ENCODE data around the gene LBHD2.

LBHD2 gene

GRCh38 chr14:103091883-103092222 is 7.8 kb downstream of the LBHD2 start:
- no peak for DNase-seq

- no peak for DNase-seq
Measured at GRCh38 chr14:103093856-103094405, 9.9 kb downstream of the LBHD2 start.

GRCh38 chr14:103094406-103095209 is 10.6 kb downstream of the LBHD2 start, which contains the start of gene EXOC3L4:
Gene EXOC3L4 (plus strand): TSS chr14:103094725. CDS start chr14:103100220, 5,495 bp downstream.
- DNase-seq = no peak

- no peak for DNase-seq
Measured at GRCh38 chr14:103095210-103095778, 11.3 kb downstream of the LBHD2 start.

- no peak for DNase-seq
Measured at GRCh38 chr14:103096387-103096786, 12.4 kb downstream of the LBHD2 start.

GRCh38 chr14:103097244-103097993 is 13.4 kb downstream of the LBHD2 start:
- no peak for DNase-seq

GRCh38 chr14:103097994-103098957 is 14.3 kb downstream of the LBHD2 start:
- DNase-seq = no peak

GRCh38 chr14:103099081-103099732 is 15.2 kb downstream of the LBHD2 start:
- DNase-seq = no peak

GRCh38 chr14:103099733-103100280 is 15.8 kb downstream of the LBHD2 start:
- no peak for DNase-seq

GRCh38 chr14:103100281-103101121 is 16.5 kb downstream of the LBHD2 start:
- DNase-seq = no peak

GRCh38 chr14:103101257-103101962 is 17.4 kb downstream of the LBHD2 start:
- DNase-seq = no peak

GRCh38 chr14:103101963-103102688 is 18.1 kb downstream of the LBHD2 start:
- DNase-seq = no peak

- no peak for DNase-seq
Measured at GRCh38 chr14:103102689-103103260, 18.8 kb downstream of the LBHD2 start.

GRCh38 chr14:103103461-103104388 is 19.7 kb downstream of the LBHD2 start:
- peak; percentile 78 for DNase-seq

- DNase-seq = no peak
Measured at GRCh38 chr14:103104389-103104653, 20.3 kb downstream of the LBHD2 start.

- DNase-seq = peak; percentile 54
Measured at GRCh38 chr14:103104654-103105452, 20.8 kb downstream of the LBHD2 start.

GRCh38 chr14:103105580-103106150 is 21.7 kb downstream of the LBHD2 start:
- DNase-seq = no peak

Data from NCI-H226 (cell line).